Neutrophil (primary cell): ENCODE data around the gene DEK.
"Not testable (repeated sequence)": the region's sequence is repeated elsewhere in the genome, so short reads cannot be mapped to it uniquely, and the experiment has no call there.

Source experiments
- H3K27ac ChIP-seq: fragments of 200-600 bp; sonication (generic); 2 replicates; pipeline ENCODE4 v1.5.1; 2016; ENCODE audit warnings: mild to moderate bottlenecking, moderate library complexity
- H3K27me3 ChIP-seq: fragments of 200-600 bp; sonication (generic); 2 replicates; pipeline ENCODE4 v1.6.0; 2016; ENCODE audit warnings: mild to moderate bottlenecking
- H3K36me3 ChIP-seq: fragments of 200-600 bp; sonication (generic); 2 replicates; pipeline ENCODE4 v1.5.1; 2017
- H3K4me1 ChIP-seq, 2 experiments: fragments of 200-600 bp in 1 of 2; sonication (generic) in 1 of 2; 1 replicate in 1 of 2; 2 replicates in 1 of 2; pipeline versions ENCODE4 v1.5.1 to v1.6.1; 2013 to 2016; ENCODE audit warnings: low read depth in 1 of 2, low read length in 1 of 2, mild to moderate bottlenecking in 1 of 2, moderate library complexity in 1 of 2; ENCODE audit not compliant: control insufficient read depth in 1 of 2, insufficient read depth in 1 of 2
- H3K4me3 ChIP-seq, 2 experiments: fragments of 200-600 bp in 1 of 2; sonication (generic) in 1 of 2; 1 replicate in 1 of 2; 2 replicates in 1 of 2; pipeline ENCODE4 v1.5.1; 2013 to 2016; ENCODE audit warnings: low read depth in 1 of 2, low read length in 1 of 2, mild to moderate bottlenecking in 1 of 2, moderate library complexity in 1 of 2
- H3K9me3 ChIP-seq: fragments of 200-600 bp; sonication (generic); 2 replicates; pipeline ENCODE4 v1.5.1; 2016
- CTCF ChIP-seq: fragments of 200-600 bp; sonication (generic); IDR thresholded peaks from 2 replicates; pipeline ENCODE4 v1.5.1; 2016; ENCODE audit warnings: antibody characterized with exemption

The DEK gene, protein sequence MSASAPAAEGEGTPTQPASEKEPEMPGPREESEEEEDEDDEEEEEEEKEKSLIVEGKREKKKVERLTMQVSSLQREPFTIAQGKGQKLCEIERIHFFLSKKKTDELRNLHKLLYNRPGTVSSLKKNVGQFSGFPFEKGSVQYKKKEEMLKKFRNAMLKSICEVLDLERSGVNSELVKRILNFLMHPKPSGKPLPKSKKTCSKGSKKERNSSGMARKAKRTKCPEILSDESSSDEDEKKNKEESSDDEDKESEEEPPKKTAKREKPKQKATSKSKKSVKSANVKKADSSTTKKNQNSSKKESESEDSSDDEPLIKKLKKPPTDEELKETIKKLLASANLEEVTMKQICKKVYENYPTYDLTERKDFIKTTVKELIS

GRCh38 chr6:18264219-18264922, at the start of gene DEK:
DEK (minus strand) TSS chr6:18264530; CDS start chr6:18263987, 543 bp downstream.
- H3K27me3 ChIP-seq = peaks cover 23% of the 10 kb centered on the region
- peaks cover 14 to 17% of the 10 kb centered on the region in 2 experiments for H3K4me1 ChIP-seq
- H3K4me3 ChIP-seq = peak within 1 kb of the TSS; percentile 84 to 85
- peak within 1 kb of the TSS; percentile 92 for H3K27ac ChIP-seq
- TF ChIP-seq CTCF = peak; percentile 48
- no peaks in the 10 kb centered on the region for H3K36me3 ChIP-seq
- H3K9me3 ChIP-seq = no peaks in the 10 kb centered on the region

DNA sequence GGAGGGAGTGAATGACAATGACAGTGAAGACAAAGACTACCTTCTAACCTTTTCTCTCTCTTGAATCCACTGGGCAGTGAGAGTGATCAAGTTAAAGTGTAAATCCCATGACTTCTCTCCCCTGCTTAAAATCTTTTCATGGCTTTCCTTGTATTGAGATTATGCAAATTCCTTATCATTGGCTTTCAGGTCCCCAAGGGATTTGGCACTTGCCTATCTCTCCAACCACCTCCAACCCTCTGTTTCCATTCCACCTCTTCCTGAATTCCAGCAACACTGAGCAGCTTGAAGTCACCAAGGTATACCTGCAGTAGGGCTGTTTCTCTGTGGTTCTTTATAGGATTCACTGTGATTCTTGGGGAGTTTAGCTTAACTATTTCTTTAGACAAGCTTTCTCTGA, 48.0 kb upstream of the DEK start:
- TF ChIP-seq CTCF = no peak
- no peaks in the 10 kb centered on the region for H3K27me3 ChIP-seq
- no peak overlapping the region for H3K4me3 ChIP-seq
- H3K36me3 ChIP-seq = no peaks in the 10 kb centered on the region
- no peaks in the 10 kb centered on the region for H3K9me3 ChIP-seq
- no peaks in the 10 kb centered on the region for H3K4me1 ChIP-seq
- H3K27ac ChIP-seq = no peak overlapping the region

DNA sequence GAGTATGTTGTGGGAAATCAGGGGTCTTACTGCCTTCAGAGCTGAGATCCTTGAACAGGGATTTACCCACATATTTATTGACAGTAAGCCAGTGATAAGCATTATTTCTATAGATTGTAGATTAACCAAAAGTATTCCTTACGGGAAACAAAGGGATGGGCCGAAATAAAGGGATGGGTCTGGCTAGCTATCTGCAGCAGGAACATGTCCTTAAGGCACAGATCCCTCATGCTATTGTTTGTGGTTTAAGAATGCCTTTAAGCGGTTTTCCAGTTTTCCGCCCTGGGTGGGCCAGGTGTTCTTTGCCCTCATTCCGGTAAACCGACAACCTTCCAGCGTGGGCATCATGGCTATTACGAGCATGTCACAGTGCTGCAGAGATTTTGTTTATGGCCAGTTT, 45.7 kb upstream of the DEK start:
- H3K4me3 ChIP-seq = not testable (repeated sequence)

DNA sequence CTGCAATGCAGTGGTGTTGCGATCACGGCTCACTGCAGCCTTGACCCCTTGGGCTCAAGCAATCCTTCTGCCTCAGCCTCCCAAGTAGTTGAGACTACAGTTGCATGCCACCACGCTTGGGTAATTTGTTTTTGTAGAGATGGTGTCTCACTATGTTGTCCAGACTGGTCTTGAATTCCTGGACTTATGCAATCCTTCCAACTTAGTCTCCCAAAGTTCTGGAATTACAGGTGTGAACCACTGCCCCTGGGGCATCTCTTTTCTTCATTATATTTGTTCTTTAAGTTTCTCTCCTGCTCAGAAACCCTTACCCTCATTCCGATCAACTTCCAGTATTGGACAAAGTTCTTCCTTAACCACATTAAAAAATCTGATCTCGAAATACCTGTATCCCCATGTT, 44.7 kb upstream of the DEK start:
- Histone ChIP-seq H3K27me3 (no peaks in the 10 kb centered on the region), H3K4me1 (no peaks in the 10 kb centered on the region), H3K4me3 (no peak overlapping the region), H3K27ac (no peak overlapping the region), H3K36me3 (no peaks in the 10 kb centered on the region), H3K9me3 (no peaks in the 10 kb centered on the region)
- TF ChIP-seq CTCF = no peak

More for the DNA sequence above, 45.7 kb upstream of the DEK start:
- not testable (repeated sequence) for H3K36me3 ChIP-seq, H3K9me3 ChIP-seq, H3K27ac ChIP-seq, H3K27me3 ChIP-seq, H3K4me1 ChIP-seq

DNA sequence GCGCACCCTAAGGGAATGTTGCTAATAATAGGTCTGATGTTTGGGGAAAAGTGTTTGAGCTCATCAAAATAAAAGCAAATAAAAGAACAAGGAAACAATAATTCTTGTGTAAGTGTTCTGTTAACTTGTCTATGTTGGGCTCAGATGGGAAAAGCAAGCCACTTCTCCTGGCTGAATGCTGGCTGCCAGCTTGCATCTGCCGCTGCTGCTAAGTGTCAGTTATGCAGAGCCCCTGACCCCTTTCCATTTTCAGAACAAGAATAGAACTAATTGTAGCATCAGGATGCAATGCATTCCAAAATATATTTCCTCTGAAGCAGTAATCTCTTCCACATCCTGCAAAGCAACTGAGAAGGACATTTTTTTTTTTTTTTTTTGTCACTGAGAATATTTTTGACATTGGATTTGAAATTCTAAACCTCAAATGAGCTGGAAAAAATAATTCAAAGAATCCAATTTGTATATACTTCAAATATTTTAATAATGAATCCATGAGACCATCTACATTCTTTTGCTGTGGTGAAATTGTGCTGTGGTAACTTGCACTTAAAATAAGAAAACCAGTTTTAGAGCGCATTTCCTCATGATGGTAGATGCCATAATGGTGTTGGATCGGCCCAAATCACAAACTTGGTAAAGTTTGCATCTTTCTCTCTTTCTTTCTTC, 43.9 kb upstream of the DEK start:
- no peak for TF ChIP-seq CTCF
- no peaks in the 10 kb centered on the region for H3K36me3 ChIP-seq
- H3K4me3 ChIP-seq = no peak overlapping the region
- H3K4me1 ChIP-seq = no peaks in the 10 kb centered on the region
- H3K27me3 ChIP-seq = no peaks in the 10 kb centered on the region
- H3K9me3 ChIP-seq = no peaks in the 10 kb centered on the region
- H3K27ac ChIP-seq = no peak overlapping the region

DNA sequence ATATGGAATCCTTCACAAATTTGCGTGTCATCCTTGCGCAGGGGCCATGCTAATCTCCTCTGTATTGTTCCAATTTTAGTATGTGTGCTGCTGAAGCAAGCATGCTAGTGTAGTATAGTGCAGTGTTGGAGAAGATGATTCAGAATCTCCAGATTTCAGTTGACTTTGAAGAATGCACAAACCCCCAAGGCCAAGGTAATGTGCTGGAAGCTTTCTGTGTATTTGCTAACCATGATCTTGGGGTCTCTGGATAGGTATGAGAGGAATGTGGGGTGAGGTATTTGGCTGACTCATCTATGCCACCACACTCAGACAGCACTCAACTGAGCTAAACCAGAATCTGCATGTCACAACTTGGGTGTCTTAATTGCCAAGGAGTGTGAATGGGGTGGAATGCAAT, 42.6 kb upstream of the DEK start:
- no peaks in the 10 kb centered on the region for H3K9me3 ChIP-seq
- no peaks in the 10 kb centered on the region for H3K27me3 ChIP-seq
- no peak for TF ChIP-seq CTCF
- no peak overlapping the region for H3K4me3 ChIP-seq
- no peaks in the 10 kb centered on the region for H3K4me1 ChIP-seq
- no peak overlapping the region for H3K27ac ChIP-seq
- H3K36me3 ChIP-seq = no peaks in the 10 kb centered on the region
